DND-41 (cell line): ENCODE data around the gene GMPPA.

ENCODE experiments used
- ATAC-seq: fragments of 200-7000 bp; cut with Tn5 transposase; 3 replicates; pipeline ENCODE4 v1.9.1; 2021; ENCODE audit warnings: low read depth; ENCODE audit not compliant: insufficient read depth
- DNase-seq: peaks from one replicate; pipeline ENCODE4 v3.0.0-alpha.2; 2020
- H2AFZ ChIP-seq: 2 replicates; pipeline ENCODE4 v1.6.0; 2012; ENCODE audit warnings: low read depth, low read length
- H3K27ac ChIP-seq: 2 replicates; pipeline ENCODE4 v1.5.1; 2012; ENCODE audit warnings: low read length, inconsistent platforms
- H3K27me3 ChIP-seq: fragments of 200-600 bp; sonication (generic); 2 replicates; pipeline ENCODE4 v1.6.0; 2012; ENCODE audit warnings: low read length, mild to moderate bottlenecking, inconsistent platforms; ENCODE audit not compliant: insufficient read depth, poor library complexity
- H3K36me3 ChIP-seq: 2 replicates; pipeline ENCODE4 v1.5.1; 2012; ENCODE audit warnings: low read length, inconsistent platforms; ENCODE audit not compliant: insufficient read depth
- H3K4me1 ChIP-seq: 2 replicates; pipeline ENCODE4 v1.5.1; 2012; ENCODE audit warnings: mild to moderate bottlenecking, low read length; ENCODE audit not compliant: insufficient read depth
- H3K4me2 ChIP-seq: 2 replicates; pipeline ENCODE4 v1.6.0; 2012; ENCODE audit warnings: mild to moderate bottlenecking, moderate library complexity, low read length, inconsistent platforms; ENCODE audit not compliant: insufficient read depth
- H3K4me3 ChIP-seq, 2 experiments: fragments of 200-600 bp in 1 of 2; shearing (Covaris generic) in 1 of 2; 2 replicates each; pipeline ENCODE4 v1.5.1; 2012 to 2016; ENCODE audit warnings: inconsistent platforms in 2 of 2, low read length in 2 of 2, mild to moderate bottlenecking in 2 of 2, low read depth in 1 of 2, moderate library complexity in 1 of 2
- H3K79me2 ChIP-seq: 2 replicates; pipeline ENCODE4 v1.6.0; 2012; ENCODE audit warnings: low read length, inconsistent platforms; ENCODE audit not compliant: insufficient read depth
- H3K9ac ChIP-seq: 2 replicates; pipeline ENCODE4 v1.6.0; 2012; ENCODE audit warnings: low read depth, mild to moderate bottlenecking, inconsistent platforms, low read length, moderate library complexity
- H3K9me3 ChIP-seq: 2 replicates; pipeline ENCODE4 v1.5.1; 2012; ENCODE audit warnings: low read length, moderate library complexity, mild to moderate bottlenecking, inconsistent platforms; ENCODE audit not compliant: insufficient read depth, severe bottlenecking
- H4K20me1 ChIP-seq: 2 replicates; pipeline ENCODE4 v1.6.0; 2012; ENCODE audit warnings: low read length; ENCODE audit not compliant: insufficient read depth
- EZH2 ChIP-seq: IDR thresholded peaks from 3 replicates; pipeline ENCODE4 v1.6.1; 2012; ENCODE audit warnings: borderline replicate concordance, low read depth, mild to moderate bottlenecking, moderate library complexity, low read length, inconsistent platforms; ENCODE audit not compliant: severe bottlenecking
- TF ChIP-seq, protein P1 (sequence below): IDR thresholded peaks from 2 replicates; pipeline ENCODE4 v1.5.1; 2012; ENCODE audit warnings: borderline replicate concordance, low read length, moderate library complexity, mild to moderate bottlenecking; ENCODE audit not compliant: poor library complexity, severe bottlenecking; ENCODE audit errors: extremely low read depth

GMPPA gene

DNA sequence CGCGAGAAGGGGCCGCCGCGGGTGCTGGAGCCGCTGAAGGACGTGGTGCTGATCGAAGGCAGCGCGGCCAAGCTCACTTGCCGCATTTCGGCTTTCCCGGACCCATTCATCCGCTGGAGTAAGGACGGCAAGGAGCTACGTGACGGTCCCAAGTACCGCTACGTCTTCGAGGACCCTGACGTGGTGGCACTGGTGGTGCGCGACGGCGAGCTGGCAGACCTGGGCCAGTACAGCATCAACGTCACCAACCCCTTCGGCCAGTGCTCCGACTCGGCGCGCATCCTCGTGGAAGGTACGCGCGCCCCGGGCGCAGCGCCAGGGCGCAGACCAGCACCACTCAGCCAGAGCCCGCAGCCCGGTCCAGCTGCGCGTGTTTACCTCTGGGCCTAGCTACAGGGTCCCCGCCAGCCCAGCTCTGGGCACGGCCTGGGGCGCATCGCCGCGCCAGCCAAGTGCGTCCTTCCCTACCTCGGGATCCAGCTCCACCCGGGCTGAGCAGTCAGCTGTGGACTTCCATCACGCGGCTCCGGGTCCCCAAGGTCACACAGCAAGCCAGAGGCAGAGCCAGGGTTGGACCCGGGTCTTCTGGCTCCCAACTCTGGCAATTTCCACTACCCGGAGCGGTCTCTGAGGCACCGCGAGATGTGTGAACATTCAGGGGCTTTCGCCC lies 1.7 kb upstream of the GMPPA start:
- H2AFZ ChIP-seq = no peak overlapping the region
- ATAC-seq (no peak), DNase-seq (no peak)
- H3K4me1 ChIP-seq = peaks cover 28% of the 10 kb centered on the region
- H3K4me3 ChIP-seq = no peak overlapping the region; a peak in 1 of 4 replicates
- H3K27me3 ChIP-seq = peaks cover 2% of the 10 kb centered on the region
- H3K9ac ChIP-seq = no peak overlapping the region
- H3K79me2 ChIP-seq = peaks cover 7% of the 10 kb centered on the region; the same call in 1 of the 2 replicates
- H4K20me1 ChIP-seq = no peaks in the 10 kb centered on the region; the same call in 1 of the 2 replicates
- no peaks in the 10 kb centered on the region for H3K9me3 ChIP-seq
- no peak overlapping the region for H3K27ac ChIP-seq
- 0 out of 2 replicates have a peak overlapping the region, but pooled peaks have one; percentile 89 for H3K4me2 ChIP-seq
- TF ChIP-seq, protein P1, sequence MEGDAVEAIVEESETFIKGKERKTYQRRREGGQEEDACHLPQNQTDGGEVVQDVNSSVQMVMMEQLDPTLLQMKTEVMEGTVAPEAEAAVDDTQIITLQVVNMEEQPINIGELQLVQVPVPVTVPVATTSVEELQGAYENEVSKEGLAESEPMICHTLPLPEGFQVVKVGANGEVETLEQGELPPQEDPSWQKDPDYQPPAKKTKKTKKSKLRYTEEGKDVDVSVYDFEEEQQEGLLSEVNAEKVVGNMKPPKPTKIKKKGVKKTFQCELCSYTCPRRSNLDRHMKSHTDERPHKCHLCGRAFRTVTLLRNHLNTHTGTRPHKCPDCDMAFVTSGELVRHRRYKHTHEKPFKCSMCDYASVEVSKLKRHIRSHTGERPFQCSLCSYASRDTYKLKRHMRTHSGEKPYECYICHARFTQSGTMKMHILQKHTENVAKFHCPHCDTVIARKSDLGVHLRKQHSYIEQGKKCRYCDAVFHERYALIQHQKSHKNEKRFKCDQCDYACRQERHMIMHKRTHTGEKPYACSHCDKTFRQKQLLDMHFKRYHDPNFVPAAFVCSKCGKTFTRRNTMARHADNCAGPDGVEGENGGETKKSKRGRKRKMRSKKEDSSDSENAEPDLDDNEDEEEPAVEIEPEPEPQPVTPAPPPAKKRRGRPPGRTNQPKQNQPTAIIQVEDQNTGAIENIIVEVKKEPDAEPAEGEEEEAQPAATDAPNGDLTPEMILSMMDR = no peak
- TF ChIP-seq EZH2 = no peak
- no peaks in the 10 kb centered on the region for H3K36me3 ChIP-seq

DNA sequence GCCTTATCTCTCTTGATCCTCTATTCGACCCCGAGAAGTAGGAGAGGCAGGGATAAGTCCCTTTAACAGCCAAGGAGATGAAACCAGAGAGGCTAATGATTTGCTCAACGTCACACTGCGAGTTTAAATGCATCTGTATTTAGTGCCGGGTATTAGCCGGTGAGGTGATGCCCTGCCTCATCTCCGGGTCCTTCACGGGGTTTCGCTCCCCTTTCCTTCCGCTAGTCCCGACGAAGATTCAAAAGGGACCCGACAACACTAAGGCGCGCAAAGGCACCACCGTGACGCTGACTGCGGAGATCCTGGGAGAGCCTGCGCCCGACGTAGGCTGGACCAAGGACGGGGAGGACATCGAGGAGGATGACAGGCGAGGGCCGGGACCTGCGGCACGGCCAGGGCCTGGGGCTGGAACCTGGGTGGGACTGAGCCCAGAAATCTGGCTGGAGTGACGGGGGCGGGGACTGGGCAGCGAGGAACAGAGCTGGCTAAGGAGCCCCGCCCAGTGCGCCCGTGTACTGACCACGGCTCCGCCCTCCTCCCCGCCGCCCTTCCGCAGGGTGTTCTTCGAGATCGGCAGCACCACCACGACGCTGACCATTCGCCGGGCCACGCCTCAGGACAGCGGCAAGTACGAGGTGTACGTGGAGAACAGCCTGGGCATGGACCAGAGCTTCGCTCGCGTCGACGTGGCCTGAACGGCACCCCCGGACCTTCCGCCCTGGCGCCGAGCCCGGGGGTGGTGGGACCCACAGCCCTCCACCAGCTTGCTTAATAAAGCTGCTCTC lies 1.0 kb upstream of the GMPPA start:
- Histone ChIP-seq H3K27ac (peak overlapping the region; percentile 76), H4K20me1 (no peaks in the 10 kb centered on the region), H3K36me3 (no peaks in the 10 kb centered on the region), H3K79me2 (peaks cover 7% of the 10 kb centered on the region; the same call in 1 of the 2 replicates), H2AFZ (peak overlapping the region; percentile 88), H3K27me3 (peaks cover 2% of the 10 kb centered on the region), H3K9ac (peak overlapping the region; percentile 76), H3K4me3 (peak overlapping the region; percentile 59 to 65; a peak in 3 of 4 replicates), H3K4me1 (peaks cover 28% of the 10 kb centered on the region), H3K4me2 (peak overlapping the region; percentile 89), H3K9me3 (no peaks in the 10 kb centered on the region)
- peak; percentile 13 for DNase-seq
- TF ChIP-seq, protein P1 = no peak
- no peak for TF ChIP-seq EZH2
- no peak for ATAC-seq

DNA sequence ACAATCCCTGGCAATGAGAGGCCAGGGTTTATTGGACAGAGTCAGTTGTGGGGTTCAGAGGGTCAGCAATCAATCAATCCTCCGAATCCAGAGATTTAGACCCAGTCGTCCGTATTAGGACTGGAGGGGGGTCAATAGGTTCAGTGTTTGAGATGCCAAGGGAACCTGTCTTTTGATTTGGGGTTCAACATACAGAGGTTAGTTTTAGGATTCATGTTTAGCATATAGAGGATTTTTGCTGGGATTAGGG lies 292 bp downstream of the GMPPA start:
- peaks cover 5% of the 10 kb centered on the region; the same call in 1 of the 2 replicates for H3K36me3 ChIP-seq
- peaks cover 28% of the 10 kb centered on the region for H3K4me1 ChIP-seq
- peak overlapping the region; percentile 80 for H2AFZ ChIP-seq
- ATAC-seq = no peak
- H3K27ac ChIP-seq = peak overlapping the region; percentile 69
- DNase-seq = no peak
- H3K4me3 ChIP-seq = peak overlapping the region; percentile 59 to 65
- H3K9me3 ChIP-seq = no peaks in the 10 kb centered on the region
- no peaks in the 10 kb centered on the region for H4K20me1 ChIP-seq
- H3K4me2 ChIP-seq = peak overlapping the region; percentile 89
- peaks cover 7% of the 10 kb centered on the region; the same call in 1 of the 2 replicates for H3K79me2 ChIP-seq
- H3K27me3 ChIP-seq = peaks cover 2% of the 10 kb centered on the region
- TF ChIP-seq EZH2 = no peak
- H3K9ac ChIP-seq = peak overlapping the region; percentile 76

DNA sequence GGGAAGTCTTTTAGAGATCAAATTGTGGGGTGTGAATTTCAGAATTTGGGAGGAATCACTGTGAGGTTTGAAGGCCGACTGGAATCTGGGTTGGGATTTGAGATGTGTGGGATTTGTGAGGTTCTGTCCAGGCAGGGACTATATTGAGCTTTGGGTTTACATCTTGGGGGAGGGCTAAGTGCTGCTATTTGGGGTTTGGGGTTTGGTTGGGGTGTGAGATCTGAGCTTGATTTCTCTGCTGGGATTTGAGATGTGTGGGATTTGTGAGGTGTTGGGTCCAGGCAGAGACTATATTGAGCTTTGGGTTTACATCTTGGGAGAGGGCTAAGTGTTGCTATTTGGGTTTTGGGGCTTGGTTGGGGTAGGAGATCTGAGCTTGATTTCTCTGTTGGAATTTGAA lies 864 bp downstream of the GMPPA start:
- ATAC-seq (no peak), DNase-seq (no peak)
- Histone ChIP-seq H2AFZ (0 out of 2 replicates have a peak overlapping the region, but pooled peaks have one; percentile 80), H3K27me3 (peaks cover 2% of the 10 kb centered on the region), H3K4me3 (peak overlapping the region; percentile 59 to 65; a peak in 3 of 4 replicates), H3K79me2 (peaks cover 7% of the 10 kb centered on the region; the same call in 1 of the 2 replicates), H3K4me2 (peak overlapping the region; percentile 89), H3K36me3 (peaks cover 10% of the 10 kb centered on the region), H3K9ac (peak overlapping the region; percentile 76), H4K20me1 (no peaks in the 10 kb centered on the region), H3K27ac (peak overlapping the region; percentile 69; the same call in 1 of the 2 replicates), H3K4me1 (peaks cover 28% of the 10 kb centered on the region), H3K9me3 (no peaks in the 10 kb centered on the region)
- TF ChIP-seq, protein P1 = no peak
- TF ChIP-seq EZH2 = no peak
